NCI-H446 treated with DMSO at 0.1 percent for 48 hours (cell line): ENCODE measurements around the gene MLLT3.

Experiments used
- DNase-seq: peaks from one replicate; lab custom pipeline; 2025; lab: John Stamatoyannopoulos, UW

Gene MLLT3

GRCh38 chr9:20380546-20380945 is 241.8 kb downstream of the MLLT3 start:
- DNase-seq: no peak

DNA sequence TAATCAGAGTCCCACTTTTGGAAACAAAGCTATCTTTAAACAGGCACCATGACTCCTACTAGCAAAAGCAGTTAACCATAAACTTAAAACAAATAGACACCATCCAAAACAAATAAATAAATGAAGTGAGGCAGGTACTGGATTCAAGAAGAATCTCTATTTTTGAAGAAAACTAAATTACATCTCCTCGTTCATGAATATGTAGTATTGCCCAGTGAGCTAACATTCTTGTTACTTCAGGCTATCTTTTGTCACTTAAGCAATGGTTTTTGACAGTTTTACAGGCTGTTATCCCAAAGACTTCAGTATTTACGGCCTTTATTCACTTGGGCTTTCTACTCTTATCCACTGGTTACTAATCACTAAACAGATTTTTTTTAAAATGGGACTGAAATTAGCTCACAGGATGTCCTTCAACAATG is 242.5 kb downstream of the MLLT3 start:
- DNase-seq: no peak

GRCh38 chr9:20378851-20379250 is 243.4 kb downstream of the MLLT3 start:
- no peak for DNase-seq

DNA sequence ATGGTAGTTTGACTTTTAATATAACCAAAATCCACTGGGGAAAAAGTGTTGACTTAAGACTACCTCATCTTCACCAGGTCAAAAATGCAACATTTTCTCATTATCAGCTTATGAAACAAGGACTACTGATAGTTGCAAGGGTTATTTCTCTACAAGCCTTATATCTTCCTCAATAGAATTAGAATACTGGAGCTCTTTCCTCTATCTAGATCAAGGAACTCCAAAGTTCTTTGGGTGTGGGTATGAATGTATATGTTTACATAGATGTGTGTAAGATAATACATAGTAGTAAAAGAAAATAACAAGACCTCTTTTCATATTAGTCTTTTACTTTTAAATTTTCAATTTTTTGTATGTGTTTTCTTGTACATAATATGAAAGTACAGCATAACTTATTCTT is 244.5 kb downstream of the MLLT3 start:
- no peak for DNase-seq

- no peak for DNase-seq
Observed at GRCh38 chr9:20376731-20377375, 245.4 kb downstream of the MLLT3 start.

- no peak for DNase-seq
Observed at GRCh38 chr9:20376042-20376441, 246.3 kb downstream of the MLLT3 start.

DNA sequence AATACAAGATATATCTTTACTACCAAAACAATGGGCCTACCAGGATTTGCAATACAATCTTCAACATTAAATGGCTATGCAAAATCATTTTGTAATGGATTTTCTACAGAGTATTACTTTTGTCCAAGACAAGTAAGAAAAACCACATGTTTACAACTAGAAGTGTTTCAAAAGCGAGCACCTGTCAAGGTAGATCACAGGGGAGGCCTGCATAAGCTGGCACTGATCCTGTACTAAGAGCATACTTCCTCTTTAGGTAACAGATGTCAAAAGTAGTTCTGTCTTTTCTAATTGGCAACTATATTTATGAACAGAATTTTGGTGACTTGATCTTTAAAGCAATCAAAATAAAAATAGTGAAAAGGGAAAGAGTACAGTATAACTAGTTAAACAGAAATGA is 249.0 kb downstream of the MLLT3 start:
- no peak for DNase-seq

- DNase-seq: no peak
Observed at GRCh38 chr9:20369391-20369790, 252.9 kb downstream of the MLLT3 start.

DNA sequence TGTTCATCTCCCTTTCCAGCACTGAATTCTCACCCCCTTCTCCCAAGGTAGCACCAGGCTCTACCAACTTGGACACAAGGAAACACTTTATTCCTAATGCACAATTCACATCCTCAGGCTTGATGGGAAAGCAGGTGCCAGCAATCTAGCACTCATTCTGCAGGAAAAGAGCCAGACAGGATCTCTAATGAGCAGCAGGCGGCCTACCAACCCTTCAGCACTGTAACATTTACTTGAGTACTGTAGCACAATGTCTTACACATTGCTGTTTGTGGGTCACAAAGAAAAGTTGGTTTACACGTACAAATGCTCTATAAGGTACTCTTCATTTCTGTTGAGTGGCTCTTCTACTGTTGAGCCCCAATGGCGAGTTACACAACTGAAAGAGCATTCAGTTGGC is 254.4 kb downstream of the MLLT3 start:
- DNase-seq: no peak

DNA sequence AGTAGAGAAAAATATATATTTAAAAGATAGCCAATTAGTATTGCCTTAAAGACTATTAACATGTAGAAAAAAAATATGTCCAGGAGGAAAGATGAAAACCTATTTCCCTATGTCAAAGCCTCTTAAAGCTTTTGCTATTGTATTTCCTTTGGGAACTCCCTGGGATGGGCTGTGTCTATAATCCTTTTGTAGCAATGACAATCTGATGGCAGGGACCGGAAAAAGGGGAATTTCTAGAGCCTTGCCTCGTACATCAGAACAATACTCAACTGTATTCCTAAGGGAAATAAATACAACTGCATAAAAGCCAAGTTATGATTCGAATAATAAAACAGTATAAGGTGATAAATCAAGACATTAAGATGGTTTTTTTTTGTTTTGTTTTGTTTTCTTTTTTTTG is 257.3 kb downstream of the MLLT3 start:
- no peak for DNase-seq

DNA sequence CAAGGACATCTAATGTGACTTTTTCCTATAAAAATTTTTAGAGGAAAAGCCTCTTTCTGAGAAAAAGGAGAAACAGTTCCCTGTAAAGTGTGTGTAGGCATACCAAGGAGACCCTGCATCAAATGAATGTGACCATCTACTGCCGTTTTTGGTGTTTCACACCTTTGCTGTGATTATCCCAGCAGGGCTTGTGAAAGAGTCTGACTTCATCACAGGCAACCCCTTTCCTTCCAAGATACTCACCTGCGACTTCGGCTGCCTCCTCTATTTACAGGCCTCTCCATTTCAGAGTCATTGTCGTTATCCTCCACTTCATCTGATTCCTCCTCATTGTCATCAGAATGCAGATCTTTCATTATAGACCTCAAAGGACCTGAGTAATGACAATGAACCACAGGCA is 259.1 kb downstream of the MLLT3 start:
- no peak for DNase-seq

DNA sequence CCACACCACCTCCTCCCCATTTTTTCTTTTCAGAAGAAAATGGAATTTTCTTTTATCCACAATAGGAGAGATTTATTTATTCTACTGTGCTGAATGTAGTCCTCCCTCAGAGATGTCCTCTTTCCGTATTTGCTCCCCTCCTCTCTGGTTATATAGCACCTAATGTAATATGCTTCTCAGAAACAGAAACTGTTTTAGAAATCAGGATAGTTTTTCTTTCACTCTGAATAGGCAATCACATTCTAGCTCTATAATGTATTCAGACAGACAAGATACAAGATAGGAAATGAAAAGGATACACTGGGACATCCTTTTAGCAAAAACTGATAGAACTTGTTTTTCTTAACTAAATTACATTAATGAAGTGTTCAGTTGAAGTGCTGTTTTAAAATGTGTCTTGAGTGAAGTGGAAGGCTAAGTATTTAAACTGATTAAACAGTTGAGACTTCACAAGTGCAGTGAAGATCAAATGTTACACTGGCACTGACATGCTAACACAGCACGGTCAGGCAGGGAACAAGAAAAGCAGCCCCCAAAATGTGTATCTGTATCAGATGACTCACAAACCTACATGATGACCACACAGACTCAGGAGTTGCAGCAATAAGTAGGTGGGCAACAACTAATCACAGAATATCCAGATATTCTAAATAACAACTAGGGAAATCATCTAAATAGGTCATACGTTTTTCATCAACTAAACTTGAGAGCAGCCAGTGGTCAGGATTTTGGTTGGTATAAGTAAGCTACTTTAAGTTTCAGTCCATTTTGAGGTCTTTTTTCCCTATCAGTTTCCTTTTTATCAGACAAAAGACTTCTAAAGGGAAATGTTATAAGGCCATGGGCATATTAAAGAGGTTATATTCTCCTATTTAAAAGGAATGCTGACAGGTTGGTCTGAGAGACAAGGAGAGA is 260.4 kb downstream of the MLLT3 start:
- DNase-seq: no peak

- DNase-seq: no peak
Observed at GRCh38 chr9:20361229-20361628, 261.1 kb downstream of the MLLT3 start.

DNA sequence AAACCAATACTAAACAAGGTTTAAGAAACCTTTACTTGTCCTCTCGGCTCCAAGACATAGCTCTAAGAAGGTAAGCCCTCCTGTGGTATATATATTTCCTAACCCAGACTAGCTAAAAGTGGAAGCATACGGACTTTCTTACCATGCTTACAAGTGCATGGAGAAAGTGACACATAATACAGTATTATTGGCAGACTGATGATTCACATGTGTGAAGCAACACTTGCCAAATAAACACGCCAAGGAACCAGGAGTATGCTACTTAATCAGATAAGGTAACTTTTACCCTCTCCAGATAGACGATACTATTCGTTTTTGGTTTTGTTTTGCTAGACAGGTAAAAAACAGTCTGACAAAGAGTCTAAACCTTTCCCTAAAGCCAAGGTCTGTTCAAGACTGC is 264.1 kb downstream of the MLLT3 start:
- no peak for DNase-seq

- no peak for DNase-seq
Observed at GRCh38 chr9:20357037-20357432, 265.3 kb downstream of the MLLT3 start.

DNA sequence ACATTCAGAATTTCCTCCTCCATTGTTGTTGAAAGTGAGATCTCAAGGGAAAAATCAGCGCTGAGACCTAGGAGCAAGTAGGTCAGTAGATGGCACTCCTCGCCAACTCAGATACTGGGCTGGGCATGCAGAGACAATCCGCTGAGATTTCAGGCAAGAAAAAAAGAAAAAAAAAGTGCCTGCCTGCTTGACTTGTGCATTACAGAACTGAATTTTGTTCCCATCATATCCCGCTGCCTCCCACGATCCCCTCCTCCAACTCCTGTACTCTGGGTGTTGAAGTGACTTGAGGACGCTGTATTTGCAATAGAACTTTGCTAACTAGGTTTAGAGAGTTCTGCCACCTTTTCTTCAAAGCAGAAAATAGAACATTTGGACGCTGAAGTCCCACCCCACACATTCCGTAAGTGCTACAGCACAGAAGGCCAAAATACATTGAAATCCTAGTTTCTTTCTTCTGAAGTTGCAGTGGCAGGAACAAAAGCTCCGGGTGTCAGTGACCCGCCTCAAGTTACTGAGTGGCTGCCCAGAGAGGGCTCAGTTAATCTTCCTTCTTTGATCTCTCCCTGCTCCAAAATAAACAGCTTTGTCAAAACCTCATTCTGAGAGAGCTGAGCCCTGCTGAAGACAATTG is 265.8 kb downstream of the MLLT3 start:
- peak; percentile 66 for DNase-seq

- no peak for DNase-seq
Observed at GRCh38 chr9:20355022-20355421, 267.3 kb downstream of the MLLT3 start.

DNA sequence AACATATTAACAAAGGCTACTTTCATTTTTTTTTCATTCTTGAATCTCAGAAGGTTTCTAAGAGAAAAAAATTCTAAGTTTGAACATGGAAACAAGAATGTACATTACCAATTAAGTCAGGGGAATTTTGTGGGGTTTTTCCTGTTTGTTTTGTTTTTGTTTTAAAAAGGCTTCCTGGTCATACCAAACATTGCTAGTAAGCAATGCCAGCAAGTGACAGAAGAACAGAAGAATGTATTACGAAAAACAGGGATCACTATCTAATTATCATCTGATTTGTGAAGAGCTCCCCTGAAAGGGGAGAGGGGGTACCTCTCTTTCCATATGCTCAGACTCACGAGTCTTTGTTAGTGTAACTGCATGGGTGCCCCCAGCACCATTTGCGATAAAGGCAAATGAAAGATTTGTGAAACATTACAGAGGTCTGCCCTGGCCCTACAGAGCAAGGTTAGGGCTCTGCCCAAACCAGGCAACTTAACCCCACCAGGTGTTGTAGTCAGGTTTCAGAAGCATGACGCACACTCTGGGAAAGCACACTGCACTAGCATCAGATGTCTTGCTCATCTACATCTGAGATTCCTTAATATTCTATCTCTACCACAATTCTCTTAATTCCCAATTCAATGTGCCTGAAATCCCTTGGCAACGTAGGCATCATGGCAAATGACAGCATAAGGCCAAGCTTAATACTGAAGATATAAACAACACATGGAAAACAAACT is 268.2 kb downstream of the MLLT3 start:
- no peak for DNase-seq

DNA sequence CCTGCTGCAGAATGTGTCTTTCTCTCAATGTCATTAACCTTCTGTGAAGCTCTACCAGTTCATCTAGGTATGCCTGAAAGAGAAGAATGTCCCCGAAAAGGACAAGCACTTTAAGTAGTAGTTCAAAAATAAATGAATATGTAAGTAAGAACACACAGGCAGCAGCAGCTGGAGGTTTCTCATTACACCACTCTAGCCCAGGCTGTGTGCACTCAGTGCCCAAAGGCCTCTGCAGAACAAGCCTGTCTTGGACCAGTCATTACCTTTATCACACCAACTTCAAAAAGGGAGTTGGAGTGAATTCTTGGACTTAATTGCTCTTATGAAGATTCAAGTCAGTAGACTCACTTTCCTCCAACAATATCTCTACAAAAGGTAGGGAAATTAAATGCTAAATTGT is 268.8 kb downstream of the MLLT3 start:
- no peak for DNase-seq

DNA sequence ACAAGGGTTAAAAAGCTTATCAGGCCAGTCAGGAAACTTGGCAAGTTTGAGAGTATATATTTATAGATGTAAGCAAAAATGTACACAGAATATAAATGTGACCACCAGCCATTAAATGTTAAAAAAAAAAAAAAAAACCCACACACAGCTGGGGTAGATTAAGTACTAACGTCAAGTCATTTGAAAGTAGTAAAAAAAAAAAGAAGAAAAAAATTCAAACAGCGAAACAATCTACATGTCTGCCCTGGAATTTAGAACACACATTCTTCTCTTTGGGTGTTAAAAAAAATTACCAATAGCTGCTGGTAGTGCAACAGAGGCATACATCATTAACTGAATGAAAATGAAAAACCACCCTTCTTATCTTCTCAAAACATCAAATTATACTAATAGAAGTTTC is 269.7 kb downstream of the MLLT3 start:
- no peak for DNase-seq

- peak; percentile 78 for DNase-seq
Observed at GRCh38 chr9:20351715-20352114, 270.6 kb downstream of the MLLT3 start.

GRCh38 chr9:20349568-20349967 is 272.7 kb downstream of the MLLT3 start:
- DNase-seq: no peak
